Body of pancreas (tissue), 4 donors: ENCODE results near the gene LRRTM3.

ENCODE experiments used
- CTCF ChIP-seq, 7 experiments: fragments of 450-650 bp in 4 of 7; fragments of 200-600 bp in 3 of 7; sonication (generic) in 3 of 7; IDR thresholded peaks; one replicate each; pipeline ENCODE4 v1.5.1; 2016 to 2019; ENCODE audit warnings: antibody characterized with exemption in 7 of 7
- POLR2A ChIP-seq, 3 donors: fragments of 450-650 bp; IDR thresholded peaks; one replicate each; pipeline ENCODE4 v1.6.1; 2016; ENCODE audit warnings: antibody characterized with exemption in 3 of 3, mild to moderate bottlenecking in 2 of 3

- no peak for TF ChIP-seq POLR2A (IDR thresholded peaks at IDR 0.05)
- TF ChIP-seq CTCF (IDR thresholded peaks at IDR 0.05): no peak
Observed at GRCh38 chr10:67077376-67077775, 151.5 kb downstream of the LRRTM3 start.
